Loucy (cell line): ENCODE measurements around the gene POU5F1.
"Not testable (repeated sequence)": the region's sequence is repeated elsewhere in the genome, so short reads cannot be mapped to it uniquely, and the experiment has no call there.

Source experiments
- H2AFZ ChIP-seq: fragments of 200-600 bp; sonication (generic); 2 replicates; pipeline ENCODE4 v1.6.0; 2016; ENCODE audit warnings: antibody characterized with exemption, mild to moderate bottlenecking, low read length, moderate library complexity
- H3F3A ChIP-seq: fragments of 200-600 bp; 2 replicates; pipeline ENCODE4 v1.6.0; 2016; ENCODE audit warnings: antibody characterized with exemption, low read depth, mild to moderate bottlenecking
- H3K27me3 ChIP-seq: fragments of 200-600 bp; sonication (generic); 2 replicates; pipeline ENCODE4 v1.6.1; 2014; ENCODE audit warnings: low read length, mild to moderate bottlenecking; ENCODE audit not compliant: insufficient read depth, poor library complexity, severe bottlenecking
- H3K36me3 ChIP-seq: fragments of 200-600 bp; sonication (generic); 2 replicates; pipeline ENCODE4 v1.6.1; 2016; ENCODE audit warnings: low read length; ENCODE audit not compliant: insufficient read depth
- H3K4me1 ChIP-seq: fragments of 200-600 bp; sonication (generic); 2 replicates; pipeline ENCODE4 v1.5.1; 2014; ENCODE audit warnings: low read length, mild to moderate bottlenecking; ENCODE audit not compliant: insufficient read depth, poor library complexity, severe bottlenecking
- H3K4me2 ChIP-seq: fragments of 200-600 bp; sonication (generic); 2 replicates; pipeline ENCODE4 v1.6.0; 2014; ENCODE audit warnings: antibody characterized with exemption, low read length, low read depth, mild to moderate bottlenecking; ENCODE audit not compliant: poor library complexity, severe bottlenecking
- H3K4me3 ChIP-seq: fragments of 200-600 bp; sonication (generic); 2 replicates; pipeline ENCODE4 v1.5.1; 2014; ENCODE audit warnings: low read length, mild to moderate bottlenecking, mixed read lengths; ENCODE audit not compliant: poor library complexity, severe bottlenecking
- H3K79me2 ChIP-seq: fragments of 200-600 bp; sonication (generic); 2 replicates; pipeline ENCODE4 v1.6.1; 2014; ENCODE audit warnings: low read length; ENCODE audit not compliant: insufficient read depth
- H3K9ac ChIP-seq: fragments of 200-600 bp; sonication (generic); 2 replicates; pipeline ENCODE4 v1.6.0; 2014; ENCODE audit warnings: mild to moderate bottlenecking, low read depth, low read length, moderate library complexity; ENCODE audit not compliant: poor library complexity, severe bottlenecking
- H3K9me2 ChIP-seq: fragments of 200-600 bp; sonication (generic); replicated peaks from 2 replicates; pipeline ENCODE4 v1.6.1; 2016; ENCODE audit warnings: low read depth, low read length, mixed read lengths
- H3K9me3 ChIP-seq: fragments of 200-600 bp; sonication (generic); 2 replicates; pipeline ENCODE4 v1.6.1; 2014; ENCODE audit warnings: mild to moderate bottlenecking, antibody characterized with exemption, low read length, low read depth; ENCODE audit not compliant: insufficient read depth
- H4K20me1 ChIP-seq: fragments of 200-600 bp; sonication (generic); 2 replicates; pipeline ENCODE4 v1.6.0; 2014; ENCODE audit warnings: antibody characterized with exemption, low read length, mild to moderate bottlenecking; ENCODE audit not compliant: insufficient read depth, poor library complexity, severe bottlenecking
- EZH2phosphoT487 ChIP-seq: fragments of 200-600 bp; IDR thresholded peaks from 2 replicates; pipeline ENCODE4 v1.6.1; 2018; ENCODE audit warnings: antibody characterized with exemption, mild to moderate bottlenecking, moderate library complexity, borderline replicate concordance
- TF ChIP-seq, protein P1 (sequence below): fragments of 200-600 bp; sonication (generic); conservative IDR thresholded peaks from 2 replicates; pipeline ENCODE4 v1.5.1; 2014; ENCODE audit warnings: mild to moderate bottlenecking, antibody characterized with exemption, low read length

The POU5F1 gene

GRCh38 chr6:31197559-31198305 is 27.2 kb upstream of the POU5F1 start:
- Histone ChIP-seq H3K27me3 (no peaks in the 10 kb centered on the region), H3K4me3 (peak overlapping the region; percentile 82), H3K9me3 (no peaks in the 10 kb centered on the region), H3K9me2 (no peaks in the 10 kb centered on the region), H4K20me1 (no peaks in the 10 kb centered on the region), H3K9ac (peak overlapping the region; percentile 95), H3K79me2 (peaks cover 38% of the 10 kb centered on the region), H3K4me2 (peak overlapping the region; percentile 71), H3K4me1 (peaks cover 32% of the 10 kb centered on the region), H3F3A (no peaks in the 10 kb centered on the region), H3K36me3 (no peaks in the 10 kb centered on the region), H2AFZ (peak overlapping the region; percentile 95)
- TF ChIP-seq, protein P1, sequence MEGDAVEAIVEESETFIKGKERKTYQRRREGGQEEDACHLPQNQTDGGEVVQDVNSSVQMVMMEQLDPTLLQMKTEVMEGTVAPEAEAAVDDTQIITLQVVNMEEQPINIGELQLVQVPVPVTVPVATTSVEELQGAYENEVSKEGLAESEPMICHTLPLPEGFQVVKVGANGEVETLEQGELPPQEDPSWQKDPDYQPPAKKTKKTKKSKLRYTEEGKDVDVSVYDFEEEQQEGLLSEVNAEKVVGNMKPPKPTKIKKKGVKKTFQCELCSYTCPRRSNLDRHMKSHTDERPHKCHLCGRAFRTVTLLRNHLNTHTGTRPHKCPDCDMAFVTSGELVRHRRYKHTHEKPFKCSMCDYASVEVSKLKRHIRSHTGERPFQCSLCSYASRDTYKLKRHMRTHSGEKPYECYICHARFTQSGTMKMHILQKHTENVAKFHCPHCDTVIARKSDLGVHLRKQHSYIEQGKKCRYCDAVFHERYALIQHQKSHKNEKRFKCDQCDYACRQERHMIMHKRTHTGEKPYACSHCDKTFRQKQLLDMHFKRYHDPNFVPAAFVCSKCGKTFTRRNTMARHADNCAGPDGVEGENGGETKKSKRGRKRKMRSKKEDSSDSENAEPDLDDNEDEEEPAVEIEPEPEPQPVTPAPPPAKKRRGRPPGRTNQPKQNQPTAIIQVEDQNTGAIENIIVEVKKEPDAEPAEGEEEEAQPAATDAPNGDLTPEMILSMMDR: no peak
- TF ChIP-seq EZH2phosphoT487: no peak

DNA sequence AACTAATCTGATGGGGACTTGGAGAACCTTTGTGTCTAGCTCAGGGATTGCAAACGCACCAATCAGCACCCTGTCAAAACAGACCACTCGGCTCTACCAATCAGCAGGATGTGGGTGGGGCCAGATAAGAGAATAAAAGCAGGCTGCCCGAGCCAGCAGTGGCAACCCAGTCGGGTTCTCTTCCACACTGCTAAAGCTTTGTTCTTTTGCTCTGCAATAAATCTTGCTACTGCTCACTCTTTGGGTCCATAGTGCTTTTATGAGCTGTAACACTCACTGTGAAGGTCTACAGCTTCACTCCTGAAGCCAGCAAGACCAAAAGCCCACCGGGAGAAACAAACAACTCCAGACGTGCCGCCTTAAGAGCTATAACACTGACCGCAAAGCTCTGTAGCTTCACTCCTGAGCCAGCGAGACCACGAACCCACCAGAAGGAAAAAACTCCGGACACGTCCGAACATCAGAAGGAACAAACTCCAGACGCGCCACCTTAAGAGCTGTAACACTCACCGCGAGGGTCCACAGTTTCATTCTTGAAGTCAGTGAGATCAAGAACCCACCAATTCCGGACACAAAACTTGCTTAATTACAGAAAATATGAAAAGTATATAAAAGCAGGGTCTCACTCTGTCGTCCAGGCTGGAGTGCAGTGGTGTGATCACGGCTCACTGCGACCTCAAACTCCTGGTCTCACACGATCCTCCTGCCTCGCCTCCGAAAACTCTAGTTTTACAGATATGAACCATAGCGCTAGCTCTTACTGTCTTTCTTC is 26.0 kb upstream of the POU5F1 start:
- not testable (repeated sequence) for H3K9me3 ChIP-seq, H3K9me2 ChIP-seq, H3K27me3 ChIP-seq, H3F3A ChIP-seq, H2AFZ ChIP-seq, H3K36me3 ChIP-seq, H4K20me1 ChIP-seq
- peak overlapping the region; percentile 95 for H3K9ac ChIP-seq
- peak overlapping the region; percentile 82 for H3K4me3 ChIP-seq
- H3K4me1 ChIP-seq: peaks cover 24% of the 10 kb centered on the region
- peaks cover 38% of the 10 kb centered on the region for H3K79me2 ChIP-seq
- H3K4me2 ChIP-seq: peak overlapping the region; percentile 71

DNA sequence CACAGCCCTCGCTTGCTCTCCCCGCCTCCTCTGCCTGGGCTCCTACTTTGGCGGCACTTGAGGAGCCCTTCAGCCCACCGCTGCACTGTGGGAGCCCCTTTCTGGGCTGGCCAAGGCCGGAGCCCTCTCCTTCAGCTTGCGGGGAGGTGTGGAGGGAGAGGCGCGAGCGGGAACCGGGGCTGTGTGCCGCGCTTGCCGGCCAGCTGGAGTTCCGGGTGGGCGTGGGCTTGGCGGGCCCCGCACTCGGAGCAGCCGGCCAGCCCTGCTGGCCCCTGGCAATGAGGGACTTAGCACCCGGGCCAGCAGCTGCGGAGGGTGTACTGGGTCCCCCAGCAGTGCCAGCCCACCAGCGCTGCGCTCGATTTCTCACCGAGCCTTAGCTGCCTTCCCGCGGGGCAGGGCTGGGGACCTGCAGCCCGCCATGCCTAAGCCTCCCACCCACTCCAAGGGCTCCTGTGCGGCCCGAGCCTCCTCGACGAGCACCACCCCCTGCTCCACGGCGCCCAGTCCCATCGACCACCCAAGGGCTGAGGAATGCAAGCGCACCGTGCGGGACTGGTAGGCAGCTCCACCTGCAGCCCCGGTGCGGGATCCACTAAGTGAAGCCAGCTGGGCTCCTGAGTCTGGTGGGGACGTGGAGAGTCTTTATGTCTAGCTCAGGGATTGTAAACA is 25.0 kb upstream of the POU5F1 start:
- not testable (repeated sequence) for H3F3A ChIP-seq, H3K9me3 ChIP-seq, H3K9ac ChIP-seq, H3K4me2 ChIP-seq, H2AFZ ChIP-seq, H3K4me3 ChIP-seq, H3K9me2 ChIP-seq, H3K36me3 ChIP-seq, H3K27me3 ChIP-seq, H4K20me1 ChIP-seq
- H3K79me2 ChIP-seq: peaks cover 31% of the 10 kb centered on the region
- H3K4me1 ChIP-seq: peaks cover 24% of the 10 kb centered on the region
